HepG2 (cell line): ENCODE data around the gene NFE2L2. TPM values are rescaled to one million over a fixed set of nuclear protein-coding genes. Genes with fewer than 3 reads are reported as not detected.

Source experiments
- ADNP ChIP-seq: sonication (generic); formaldehyde crosslinking; IDR thresholded peaks from 2 replicates; pipeline ENCODE4 v1.4.0; 2020; ENCODE audit warnings: missing genetic modification reagents
- CHD2 ChIP-seq: IDR thresholded peaks from 2 replicates; pipeline ENCODE4 v1.6.1; 2011; ENCODE audit warnings: low read depth, low read length, improper control_type of control experiment
- DMAP1 ChIP-seq: IDR thresholded peaks from 2 replicates; pipeline ENCODE4 v1.6.1; 2016
- HOXA7 ChIP-seq: sonication (generic); formaldehyde crosslinking; IDR thresholded peaks from 2 replicates; pipeline ENCODE4 v1.8.1; 2022; ENCODE audit warnings: mild to moderate bottlenecking, missing genetic modification reagents, moderate library complexity
- JARID2 ChIP-seq: sonication (generic); formaldehyde crosslinking; IDR thresholded peaks from 2 replicates; pipeline ENCODE4 v1.8.1; 2023; ENCODE audit warnings: missing genetic modification reagents, inconsistent platforms; ENCODE audit not compliant: insufficient replicate concordance
- KDM4B ChIP-seq: sonication (generic); formaldehyde crosslinking; IDR thresholded peaks from 2 replicates; pipeline ENCODE4 v1.4.0; 2020; ENCODE audit warnings: missing genetic modification reagents
- NCOA1 ChIP-seq: sonication (generic); formaldehyde crosslinking; IDR thresholded peaks from 2 replicates; pipeline ENCODE4 v1.9.0; 2021; ENCODE audit warnings: missing genetic modification reagents
- NFRKB ChIP-seq: fragments of 450-650 bp; IDR thresholded peaks from 2 replicates; pipeline ENCODE4 v1.6.1; 2017
- NFYB ChIP-seq: sonication (generic); formaldehyde crosslinking; IDR thresholded peaks from 2 replicates; pipeline ENCODE4 v1.4.0; 2020; ENCODE audit warnings: missing genetic modification reagents
- NR3C1 ChIP-seq: sonication (generic); formaldehyde crosslinking; IDR thresholded peaks from 2 replicates; pipeline ENCODE4 v1.4.0; 2020; ENCODE audit warnings: missing genetic modification reagents
- TBL1XR1 ChIP-seq: fragments of 150-350 bp; IDR thresholded peaks from 2 replicates; pipeline ENCODE4 v1.6.1; 2014; ENCODE audit warnings: borderline replicate concordance, low read length; ENCODE audit not compliant: partially characterized antibody
- polyA plus RNA-seq, 8 experiments: library from polyadenylated mRNA; depleted of rRNA in 3 of 8; stranded (reverse) in 7 of 8; unstranded in 1 of 8; fragments of >200 nt; fragmentation: Illumina TruSeq in 4 of 8; extraction: Trizol in 4 of 8; gene quantifications; 2 replicates each; pipeline versions ENCODE4 v1.2.1 to v1.2.3, GENCODE V29; 2011 to 2016; ENCODE audit warnings: low read depth in 4 of 8, missing spikeins in 1 of 8, mixed read lengths in 1 of 8; ENCODE audit not compliant: insufficient read depth in 1 of 8
- total RNA-seq, 5 experiments: library from RNA; depleted of rRNA; stranded (reverse); fragments of >200 nt; fragmentation: Illumina TruSeq; extraction: Trizol; gene quantifications; 2 replicates each; pipeline ENCODE4 v1.2.3, GENCODE V29; 2016; ENCODE audit warnings: low read depth in 1 of 5
- TF ChIP-seq, protein P1 (sequence below): sonication (generic); formaldehyde crosslinking; IDR thresholded peaks from 2 replicates; pipeline ENCODE4 v1.4.0; 2020; ENCODE audit warnings: missing genetic modification reagents
- TF ChIP-seq, protein P2 (sequence below): sonication (generic); formaldehyde crosslinking; IDR thresholded peaks from 2 replicates; pipeline ENCODE4 v1.4.0; 2020; ENCODE audit warnings: mild to moderate bottlenecking, low read depth, missing genetic modification reagents
- TF ChIP-seq, protein P3 (sequence below): fragments of 450-650 bp; IDR thresholded peaks from 2 replicates; pipeline ENCODE4 v1.6.1; 2017
- TF ChIP-seq, protein P4 (sequence below): sonication (generic); formaldehyde crosslinking; IDR thresholded peaks from 2 replicates; pipeline ENCODE4 v1.8.0; 2023; ENCODE audit warnings: mild to moderate bottlenecking, missing genetic modification reagents
- TF ChIP-seq, protein P5 (sequence below): sonication (generic); formaldehyde crosslinking; IDR thresholded peaks from 2 replicates; pipeline ENCODE4 v1.5.1; 2020; ENCODE audit warnings: missing genetic modification reagents, mild to moderate bottlenecking, borderline replicate concordance
- TF ChIP-seq, protein P6 (sequence below), 2 experiments: IDR thresholded peaks; 2 replicates each; pipeline ENCODE4 v1.6.1; 2011 to 2012; ENCODE audit warnings: low read length in 2 of 2, borderline replicate concordance in 1 of 2, low read depth in 1 of 2, mild to moderate bottlenecking in 1 of 2, moderate library complexity in 1 of 2

NFE2L2 gene
- total and polyA plus RNA-seq, 2 of the 13 experiments (the other 11 are each of a cell fraction or from before 2014, with no cell fraction given), result 84.6 to 215 TPM

DNA sequence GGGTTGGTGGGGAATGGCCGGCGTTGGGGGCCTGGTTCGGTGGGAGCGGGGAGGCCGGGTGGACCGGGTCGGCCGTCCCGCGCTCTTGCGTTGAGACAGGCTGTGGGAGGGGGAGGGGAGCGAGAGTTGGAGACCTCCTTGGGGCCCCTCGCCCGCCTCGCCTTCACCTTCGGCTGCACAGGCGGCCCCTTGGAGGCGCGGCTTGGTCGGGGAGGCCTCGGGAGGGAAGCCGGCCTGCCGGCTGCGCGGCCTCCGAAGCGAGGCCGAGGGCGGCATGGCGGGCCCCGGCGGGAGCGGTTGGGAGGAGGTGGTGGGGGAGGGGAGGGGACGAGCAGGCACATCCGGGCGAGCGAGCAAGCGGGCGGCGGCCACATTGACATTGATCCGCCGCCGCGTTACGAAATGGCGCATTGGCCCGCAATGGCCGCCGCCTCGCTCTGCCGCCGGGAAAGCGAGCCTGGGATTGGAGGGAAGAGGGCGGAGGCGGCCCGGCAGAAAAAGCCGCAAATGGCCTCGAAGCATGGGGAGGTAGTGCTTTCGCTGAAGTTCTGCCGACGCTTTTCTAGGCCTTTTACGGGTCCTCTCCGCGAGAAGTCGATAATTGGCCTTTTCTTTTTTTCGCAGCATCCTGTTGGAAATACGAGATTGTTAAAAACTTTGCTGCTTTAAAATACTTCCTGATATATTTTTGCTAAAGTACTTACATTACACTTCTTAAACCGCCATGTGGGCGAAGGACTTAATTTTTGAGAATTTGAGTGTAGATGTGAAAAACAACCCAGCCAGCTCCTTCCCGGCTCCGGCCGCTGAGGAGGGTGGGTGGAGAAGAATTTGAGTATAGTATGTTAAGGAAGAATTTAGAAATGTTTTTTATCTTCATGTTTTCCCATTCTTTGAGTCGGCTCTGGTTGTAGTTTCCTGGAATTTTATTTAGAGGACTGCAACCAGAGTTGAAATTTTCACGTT lies 51.4 kb downstream of the NFE2L2 start (continued):
- TF ChIP-seq, protein P1, sequence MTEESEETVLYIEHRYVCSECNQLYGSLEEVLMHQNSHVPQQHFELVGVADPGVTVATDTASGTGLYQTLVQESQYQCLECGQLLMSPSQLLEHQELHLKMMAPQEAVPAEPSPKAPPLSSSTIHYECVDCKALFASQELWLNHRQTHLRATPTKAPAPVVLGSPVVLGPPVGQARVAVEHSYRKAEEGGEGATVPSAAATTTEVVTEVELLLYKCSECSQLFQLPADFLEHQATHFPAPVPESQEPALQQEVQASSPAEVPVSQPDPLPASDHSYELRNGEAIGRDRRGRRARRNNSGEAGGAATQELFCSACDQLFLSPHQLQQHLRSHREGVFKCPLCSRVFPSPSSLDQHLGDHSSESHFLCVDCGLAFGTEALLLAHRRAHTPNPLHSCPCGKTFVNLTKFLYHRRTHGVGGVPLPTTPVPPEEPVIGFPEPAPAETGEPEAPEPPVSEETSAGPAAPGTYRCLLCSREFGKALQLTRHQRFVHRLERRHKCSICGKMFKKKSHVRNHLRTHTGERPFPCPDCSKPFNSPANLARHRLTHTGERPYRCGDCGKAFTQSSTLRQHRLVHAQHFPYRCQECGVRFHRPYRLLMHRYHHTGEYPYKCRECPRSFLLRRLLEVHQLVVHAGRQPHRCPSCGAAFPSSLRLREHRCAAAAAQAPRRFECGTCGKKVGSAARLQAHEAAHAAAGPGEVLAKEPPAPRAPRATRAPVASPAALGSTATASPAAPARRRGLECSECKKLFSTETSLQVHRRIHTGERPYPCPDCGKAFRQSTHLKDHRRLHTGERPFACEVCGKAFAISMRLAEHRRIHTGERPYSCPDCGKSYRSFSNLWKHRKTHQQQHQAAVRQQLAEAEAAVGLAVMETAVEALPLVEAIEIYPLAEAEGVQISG (CRISPR knock-in tag), result peak; percentile 86
- TF ChIP-seq, protein P2, sequence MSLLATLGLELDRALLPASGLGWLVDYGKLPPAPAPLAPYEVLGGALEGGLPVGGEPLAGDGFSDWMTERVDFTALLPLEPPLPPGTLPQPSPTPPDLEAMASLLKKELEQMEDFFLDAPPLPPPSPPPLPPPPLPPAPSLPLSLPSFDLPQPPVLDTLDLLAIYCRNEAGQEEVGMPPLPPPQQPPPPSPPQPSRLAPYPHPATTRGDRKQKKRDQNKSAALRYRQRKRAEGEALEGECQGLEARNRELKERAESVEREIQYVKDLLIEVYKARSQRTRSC (CRISPR knock-in tag), result no peak
- peak; percentile 12 for TF ChIP-seq TBL1XR1
- TF ChIP-seq, protein P3, sequence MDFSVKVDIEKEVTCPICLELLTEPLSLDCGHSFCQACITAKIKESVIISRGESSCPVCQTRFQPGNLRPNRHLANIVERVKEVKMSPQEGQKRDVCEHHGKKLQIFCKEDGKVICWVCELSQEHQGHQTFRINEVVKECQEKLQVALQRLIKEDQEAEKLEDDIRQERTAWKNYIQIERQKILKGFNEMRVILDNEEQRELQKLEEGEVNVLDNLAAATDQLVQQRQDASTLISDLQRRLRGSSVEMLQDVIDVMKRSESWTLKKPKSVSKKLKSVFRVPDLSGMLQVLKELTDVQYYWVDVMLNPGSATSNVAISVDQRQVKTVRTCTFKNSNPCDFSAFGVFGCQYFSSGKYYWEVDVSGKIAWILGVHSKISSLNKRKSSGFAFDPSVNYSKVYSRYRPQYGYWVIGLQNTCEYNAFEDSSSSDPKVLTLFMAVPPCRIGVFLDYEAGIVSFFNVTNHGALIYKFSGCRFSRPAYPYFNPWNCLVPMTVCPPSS, result no peak
- peak; percentile 63 for TF ChIP-seq NFYB
- TF ChIP-seq, protein P4, sequence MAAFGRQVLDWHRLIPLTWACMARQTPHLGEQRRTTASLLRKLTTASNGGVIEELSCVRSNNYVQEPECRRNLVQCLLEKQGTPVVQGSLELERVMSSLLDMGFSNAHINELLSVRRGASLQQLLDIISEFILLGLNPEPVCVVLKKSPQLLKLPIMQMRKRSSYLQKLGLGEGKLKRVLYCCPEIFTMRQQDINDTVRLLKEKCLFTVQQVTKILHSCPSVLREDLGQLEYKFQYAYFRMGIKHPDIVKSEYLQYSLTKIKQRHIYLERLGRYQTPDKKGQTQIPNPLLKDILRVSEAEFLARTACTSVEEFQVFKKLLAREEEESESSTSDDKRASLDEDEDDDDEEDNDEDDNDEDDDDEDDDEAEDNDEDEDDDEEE (CRISPR knock-in tag), result peak; percentile 7; the same call in 1 of the 2 replicates
- peak; percentile 53; the same call in 1 of the 2 replicates for TF ChIP-seq NFRKB
- TF ChIP-seq ADNP (CRISPR knock-in tag), result no peak
- TF ChIP-seq, protein P5, sequence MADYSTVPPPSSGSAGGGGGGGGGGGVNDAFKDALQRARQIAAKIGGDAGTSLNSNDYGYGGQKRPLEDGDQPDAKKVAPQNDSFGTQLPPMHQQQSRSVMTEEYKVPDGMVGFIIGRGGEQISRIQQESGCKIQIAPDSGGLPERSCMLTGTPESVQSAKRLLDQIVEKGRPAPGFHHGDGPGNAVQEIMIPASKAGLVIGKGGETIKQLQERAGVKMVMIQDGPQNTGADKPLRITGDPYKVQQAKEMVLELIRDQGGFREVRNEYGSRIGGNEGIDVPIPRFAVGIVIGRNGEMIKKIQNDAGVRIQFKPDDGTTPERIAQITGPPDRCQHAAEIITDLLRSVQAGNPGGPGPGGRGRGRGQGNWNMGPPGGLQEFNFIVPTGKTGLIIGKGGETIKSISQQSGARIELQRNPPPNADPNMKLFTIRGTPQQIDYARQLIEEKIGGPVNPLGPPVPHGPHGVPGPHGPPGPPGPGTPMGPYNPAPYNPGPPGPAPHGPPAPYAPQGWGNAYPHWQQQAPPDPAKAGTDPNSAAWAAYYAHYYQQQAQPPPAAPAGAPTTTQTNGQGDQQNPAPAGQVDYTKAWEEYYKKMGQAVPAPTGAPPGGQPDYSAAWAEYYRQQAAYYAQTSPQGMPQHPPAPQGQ (CRISPR knock-in tag), result no peak
- no peak for TF ChIP-seq NR3C1 (CRISPR knock-in tag)
- TF ChIP-seq KDM4B (CRISPR knock-in tag), result peak; percentile 82; the same call in 1 of the 2 replicates
- peak; percentile 83; the same call in 1 of the 2 replicates for TF ChIP-seq NCOA1 (CRISPR knock-in tag)
- TF ChIP-seq, protein P6, sequence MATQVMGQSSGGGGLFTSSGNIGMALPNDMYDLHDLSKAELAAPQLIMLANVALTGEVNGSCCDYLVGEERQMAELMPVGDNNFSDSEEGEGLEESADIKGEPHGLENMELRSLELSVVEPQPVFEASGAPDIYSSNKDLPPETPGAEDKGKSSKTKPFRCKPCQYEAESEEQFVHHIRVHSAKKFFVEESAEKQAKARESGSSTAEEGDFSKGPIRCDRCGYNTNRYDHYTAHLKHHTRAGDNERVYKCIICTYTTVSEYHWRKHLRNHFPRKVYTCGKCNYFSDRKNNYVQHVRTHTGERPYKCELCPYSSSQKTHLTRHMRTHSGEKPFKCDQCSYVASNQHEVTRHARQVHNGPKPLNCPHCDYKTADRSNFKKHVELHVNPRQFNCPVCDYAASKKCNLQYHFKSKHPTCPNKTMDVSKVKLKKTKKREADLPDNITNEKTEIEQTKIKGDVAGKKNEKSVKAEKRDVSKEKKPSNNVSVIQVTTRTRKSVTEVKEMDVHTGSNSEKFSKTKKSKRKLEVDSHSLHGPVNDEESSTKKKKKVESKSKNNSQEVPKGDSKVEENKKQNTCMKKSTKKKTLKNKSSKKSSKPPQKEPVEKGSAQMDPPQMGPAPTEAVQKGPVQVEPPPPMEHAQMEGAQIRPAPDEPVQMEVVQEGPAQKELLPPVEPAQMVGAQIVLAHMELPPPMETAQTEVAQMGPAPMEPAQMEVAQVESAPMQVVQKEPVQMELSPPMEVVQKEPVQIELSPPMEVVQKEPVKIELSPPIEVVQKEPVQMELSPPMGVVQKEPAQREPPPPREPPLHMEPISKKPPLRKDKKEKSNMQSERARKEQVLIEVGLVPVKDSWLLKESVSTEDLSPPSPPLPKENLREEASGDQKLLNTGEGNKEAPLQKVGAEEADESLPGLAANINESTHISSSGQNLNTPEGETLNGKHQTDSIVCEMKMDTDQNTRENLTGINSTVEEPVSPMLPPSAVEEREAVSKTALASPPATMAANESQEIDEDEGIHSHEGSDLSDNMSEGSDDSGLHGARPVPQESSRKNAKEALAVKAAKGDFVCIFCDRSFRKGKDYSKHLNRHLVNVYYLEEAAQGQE (IDR thresholded peaks at IDR 0.05; ENCODE audit: borderline replicate concordance in 1 of 2, low read depth in 1 of 2, low read length in 2 of 2), result peak in 1 of 2 experiments; percentile 77; a peak in 1 of 4 replicates
- peak; percentile 60 for TF ChIP-seq JARID2 (CRISPR knock-in tag)
- TF ChIP-seq HOXA7 (CRISPR knock-in tag), result no peak
- peak; percentile 90; the same call in 1 of the 2 replicates for TF ChIP-seq DMAP1 (CRISPR knock-in tag)
- TF ChIP-seq CHD2, result peak; percentile 76
